Measurements from ENCODE around the gene POLQ.

DNA sequence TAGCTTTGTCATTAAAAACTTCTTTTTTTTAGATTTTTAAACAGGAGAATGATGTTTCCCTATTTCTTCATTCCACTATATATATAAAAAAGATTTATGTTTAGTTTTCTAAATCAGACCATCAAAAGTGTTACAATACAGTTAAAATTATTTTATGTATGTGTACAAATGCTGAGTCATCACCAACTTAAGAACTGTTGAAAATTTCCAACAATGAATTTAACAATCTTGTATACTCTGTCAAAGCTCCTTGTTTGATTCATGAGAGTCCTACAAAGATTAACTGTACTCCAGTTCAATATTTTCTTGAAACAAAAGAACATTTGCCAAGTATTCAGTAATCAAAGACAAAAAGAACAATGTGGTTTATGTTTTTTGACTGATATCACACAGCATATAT is 82.0 kb downstream of the POLQ start:
- TF ChIP-seq, protein P1, sequence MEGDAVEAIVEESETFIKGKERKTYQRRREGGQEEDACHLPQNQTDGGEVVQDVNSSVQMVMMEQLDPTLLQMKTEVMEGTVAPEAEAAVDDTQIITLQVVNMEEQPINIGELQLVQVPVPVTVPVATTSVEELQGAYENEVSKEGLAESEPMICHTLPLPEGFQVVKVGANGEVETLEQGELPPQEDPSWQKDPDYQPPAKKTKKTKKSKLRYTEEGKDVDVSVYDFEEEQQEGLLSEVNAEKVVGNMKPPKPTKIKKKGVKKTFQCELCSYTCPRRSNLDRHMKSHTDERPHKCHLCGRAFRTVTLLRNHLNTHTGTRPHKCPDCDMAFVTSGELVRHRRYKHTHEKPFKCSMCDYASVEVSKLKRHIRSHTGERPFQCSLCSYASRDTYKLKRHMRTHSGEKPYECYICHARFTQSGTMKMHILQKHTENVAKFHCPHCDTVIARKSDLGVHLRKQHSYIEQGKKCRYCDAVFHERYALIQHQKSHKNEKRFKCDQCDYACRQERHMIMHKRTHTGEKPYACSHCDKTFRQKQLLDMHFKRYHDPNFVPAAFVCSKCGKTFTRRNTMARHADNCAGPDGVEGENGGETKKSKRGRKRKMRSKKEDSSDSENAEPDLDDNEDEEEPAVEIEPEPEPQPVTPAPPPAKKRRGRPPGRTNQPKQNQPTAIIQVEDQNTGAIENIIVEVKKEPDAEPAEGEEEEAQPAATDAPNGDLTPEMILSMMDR (IDR thresholded peaks at IDR 0.05): no peak
- TF ChIP-seq POLR2A (IDR thresholded peaks at IDR 0.05): no peak
